Muscle of back (tissue), 11 donors: ENCODE measurements around the gene KRT74. TPM values are rescaled to one million over a fixed set of nuclear protein-coding genes. Genes with fewer than 3 reads are reported as not detected.

Experiments used
- DNase-seq, 3 donors: peaks; one replicate each; pipeline versions ENCODE4 v3.0.0 to v3.0.0-alpha.2; 2013
- polyA plus RNA-seq, 10 donors: library from polyadenylated mRNA; unstranded; fragments of 120-200 nt; gene quantifications; one replicate each; pipeline ENCODE4 v1.2.1, GENCODE V29; 2013; ENCODE audit not compliant: insufficient read length in 10 of 10

Gene KRT74
- polyA plus RNA-seq, 10 donors = 0.08 to 0.12 TPM; not detected in 8

- DNase-seq = no peak
Measured at GRCh38 chr12:52575256-52575655, 1.6 kb upstream of the KRT74 start.

GRCh38 chr12:52573306-52573705 is 337 bp downstream of the KRT74 start:
- DNase-seq = no peak

- DNase-seq = no peak
Measured at GRCh38 chr12:52570511-52570910, 3.1 kb downstream of the KRT74 start.

- no peak for DNase-seq
Measured at GRCh38 chr12:52568111-52568510, 5.5 kb downstream of the KRT74 start.

GRCh38 chr12:52566847-52567291 is 6.8 kb downstream of the KRT74 start:
- DNase-seq = no peak

GRCh38 chr12:52564582-52564981 is 9.1 kb downstream of the KRT74 start:
- no peak for DNase-seq

GRCh38 chr12:52561880-52562449 is 11.7 kb downstream of the KRT74 start:
- no peak for DNase-seq

GRCh38 chr12:52559979-52560378 is 13.7 kb downstream of the KRT74 start:
- no peak for DNase-seq

GRCh38 chr12:52558781-52559445 is 14.7 kb downstream of the KRT74 start:
- DNase-seq = peak in 1 of 3 donors; percentile 49

- DNase-seq = no peak
Measured at GRCh38 chr12:52557476-52557875, 16.2 kb downstream of the KRT74 start.

GRCh38 chr12:52555577-52555976 is 18.1 kb downstream of the KRT74 start:
- no peak for DNase-seq

GRCh38 chr12:52552681-52553195 is 20.9 kb downstream of the KRT74 start, which contains the start of gene KRT71:
Gene KRT71 (minus strand): TSS chr12:52553145. CDS start chr12:52553077, 68 bp downstream.
- DNase-seq = no peak

GRCh38 chr12:52552055-52552454 is 21.6 kb downstream of the KRT74 start:
- no peak for DNase-seq

- no peak for DNase-seq
Measured at GRCh38 chr12:52551216-52551865, 22.3 kb downstream of the KRT74 start.

GRCh38 chr12:52546126-52546525 is 27.5 kb downstream of the KRT74 start:
- DNase-seq = no peak

GRCh38 chr12:52543985-52544883 is 29.4 kb downstream of the KRT74 start:
- no peak for DNase-seq

- DNase-seq = no peak
Measured at GRCh38 chr12:52542785-52543318, 30.8 kb downstream of the KRT74 start.

- no peak for DNase-seq
Measured at GRCh38 chr12:52542157-52542556, 31.5 kb downstream of the KRT74 start.

- DNase-seq = no peak
Measured at GRCh38 chr12:52541709-52542108, 31.9 kb downstream of the KRT74 start.

- DNase-seq = no peak
Measured at GRCh38 chr12:52540531-52540930, 33.1 kb downstream of the KRT74 start.

GRCh38 chr12:52539821-52540173 is 33.8 kb downstream of the KRT74 start:
- DNase-seq = no peak
